Kidney epithelial cell (primary cell): Measurements from ENCODE around the gene ATF3. TPM values are rescaled to one million over a fixed set of nuclear protein-coding genes. Genes with fewer than 3 reads are reported as not detected.

ENCODE experiments used
- DNase-seq: peaks from one replicate; pipeline ENCODE4 v3.0.0-alpha.2; 2010; ENCODE audit warnings: low read depth
- H3K27me3 ChIP-seq: 2 replicates; pipeline ENCODE4 v1.6.0; 2011; ENCODE audit warnings: low read length; ENCODE audit not compliant: control insufficient read depth, insufficient read depth
- H3K36me3 ChIP-seq: 2 replicates; pipeline ENCODE4 v1.5.1; 2011; ENCODE audit warnings: low read length; ENCODE audit not compliant: control insufficient read depth, insufficient read depth
- H3K4me3 ChIP-seq: 2 replicates; pipeline ENCODE4 v1.5.1; 2011; ENCODE audit warnings: low read depth, mild to moderate bottlenecking, control low read depth, low read length
- total RNA-seq: library from RNA; depleted of rRNA; stranded (reverse); fragments of >200 nt; gene quantifications from 2 replicates; pipeline ENCODE4 v1.2.3, GENCODE V29; 2015
- TF ChIP-seq, protein P1 (sequence below): IDR thresholded peaks from 2 replicates; pipeline ENCODE4 v1.5.1; 2011; ENCODE audit warnings: mild to moderate bottlenecking, moderate library complexity, low read length, control low read depth, inconsistent platforms; ENCODE audit not compliant: insufficient read depth, poor library complexity, severe bottlenecking

ATF3 gene
- total RNA-seq, 1 donor from 2014 or later, result 99.2 TPM

- TF ChIP-seq, protein P1, sequence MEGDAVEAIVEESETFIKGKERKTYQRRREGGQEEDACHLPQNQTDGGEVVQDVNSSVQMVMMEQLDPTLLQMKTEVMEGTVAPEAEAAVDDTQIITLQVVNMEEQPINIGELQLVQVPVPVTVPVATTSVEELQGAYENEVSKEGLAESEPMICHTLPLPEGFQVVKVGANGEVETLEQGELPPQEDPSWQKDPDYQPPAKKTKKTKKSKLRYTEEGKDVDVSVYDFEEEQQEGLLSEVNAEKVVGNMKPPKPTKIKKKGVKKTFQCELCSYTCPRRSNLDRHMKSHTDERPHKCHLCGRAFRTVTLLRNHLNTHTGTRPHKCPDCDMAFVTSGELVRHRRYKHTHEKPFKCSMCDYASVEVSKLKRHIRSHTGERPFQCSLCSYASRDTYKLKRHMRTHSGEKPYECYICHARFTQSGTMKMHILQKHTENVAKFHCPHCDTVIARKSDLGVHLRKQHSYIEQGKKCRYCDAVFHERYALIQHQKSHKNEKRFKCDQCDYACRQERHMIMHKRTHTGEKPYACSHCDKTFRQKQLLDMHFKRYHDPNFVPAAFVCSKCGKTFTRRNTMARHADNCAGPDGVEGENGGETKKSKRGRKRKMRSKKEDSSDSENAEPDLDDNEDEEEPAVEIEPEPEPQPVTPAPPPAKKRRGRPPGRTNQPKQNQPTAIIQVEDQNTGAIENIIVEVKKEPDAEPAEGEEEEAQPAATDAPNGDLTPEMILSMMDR, result no peak
- no peak for DNase-seq
These were observed 20.6 kb upstream of the ATF3 start for GRCh38 chr1:212587888-212588510.

DNA sequence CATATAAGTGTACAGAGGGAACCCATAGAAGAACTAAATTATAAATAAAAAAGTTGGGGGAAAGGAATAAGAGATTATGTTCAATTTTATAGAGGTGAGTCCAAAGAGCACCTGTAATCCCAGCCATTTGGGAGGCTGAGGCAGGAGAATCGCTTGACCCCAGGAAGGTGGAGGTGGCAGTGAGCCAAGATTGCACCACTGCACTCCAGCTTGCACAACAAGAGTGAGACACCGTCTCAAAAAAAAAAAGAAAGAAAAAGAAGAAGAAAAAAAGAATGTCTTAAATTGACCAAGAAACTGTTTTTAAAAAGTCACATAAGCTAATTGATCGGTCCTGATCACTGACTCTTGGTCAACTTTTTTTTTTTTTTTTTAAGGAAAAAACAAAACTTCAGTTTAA is 19.1 kb upstream of the ATF3 start:
- no peak for DNase-seq
- Histone ChIP-seq H3K4me3 (no peak overlapping the region), H3K27me3 (no peaks in the 10 kb centered on the region), H3K36me3 (no peaks in the 10 kb centered on the region)
- TF ChIP-seq, protein P1, result no peak

More at GRCh38 chr1:212587888-212588510, 20.6 kb upstream of the ATF3 start:
- no peaks in the 10 kb centered on the region for H3K27me3 ChIP-seq
- H3K4me3 ChIP-seq, result no peak overlapping the region
- H3K36me3 ChIP-seq, result no peaks in the 10 kb centered on the region

GRCh38 chr1:212591922-212592321 is 16.6 kb upstream of the ATF3 start:
- Histone ChIP-seq H3K36me3 (no peaks in the 10 kb centered on the region), H3K27me3 (no peaks in the 10 kb centered on the region), H3K4me3 (no peak overlapping the region)
- TF ChIP-seq, protein P1, result no peak
- DNase-seq, result no peak

DNA sequence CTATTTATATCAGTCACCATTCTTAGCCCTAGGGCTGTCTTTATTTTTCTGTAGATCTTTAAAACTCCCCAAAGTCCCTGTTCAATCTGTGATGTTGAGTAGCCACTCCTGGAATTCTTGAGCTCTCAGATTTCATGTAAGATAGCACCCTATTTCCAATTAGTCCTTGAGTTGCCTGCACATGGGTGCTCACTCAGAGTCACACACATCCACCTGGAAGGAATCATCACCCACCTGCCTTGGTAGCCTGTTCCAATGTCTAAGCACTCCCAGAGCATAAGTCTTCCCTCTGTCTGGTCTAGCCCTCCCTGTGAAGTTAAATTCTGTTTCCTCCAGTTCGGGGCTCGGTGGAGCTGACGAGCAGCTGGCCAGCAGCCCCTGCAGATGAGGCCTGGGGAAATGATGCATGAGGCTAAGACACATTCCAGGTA is 14.7 kb upstream of the ATF3 start:
- TF ChIP-seq, protein P1, result no peak
- H3K27me3 ChIP-seq, result no peaks in the 10 kb centered on the region
- H3K36me3 ChIP-seq, result no peaks in the 10 kb centered on the region
- H3K4me3 ChIP-seq, result no peak overlapping the region
- no peak for DNase-seq

DNA sequence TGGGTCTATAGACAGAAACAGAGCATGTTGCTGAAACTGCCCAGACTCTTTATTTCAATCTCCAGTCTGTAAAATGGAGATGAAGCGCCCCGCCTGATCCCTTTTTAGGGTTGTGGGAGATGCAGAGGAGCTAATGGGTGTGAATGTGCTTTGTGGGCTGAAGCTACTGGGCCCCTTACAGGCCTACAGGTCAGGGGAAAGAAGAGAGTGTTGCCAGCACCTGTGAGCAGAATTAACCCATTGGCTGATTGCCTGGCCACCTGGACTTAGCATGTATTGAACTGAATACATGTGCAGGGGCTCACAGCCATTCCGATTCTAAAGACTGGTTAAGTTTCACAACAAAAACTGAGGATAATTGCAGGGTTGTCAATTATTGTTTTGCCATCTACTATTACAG is 13.9 kb upstream of the ATF3 start:
- DNase-seq, result no peak
- H3K36me3 ChIP-seq, result no peaks in the 10 kb centered on the region
- H3K27me3 ChIP-seq, result no peaks in the 10 kb centered on the region
- H3K4me3 ChIP-seq, result no peak overlapping the region
- TF ChIP-seq, protein P1, result no peak

- no peaks in the 10 kb centered on the region for H3K27me3 ChIP-seq
- H3K4me3 ChIP-seq, result no peak overlapping the region
- DNase-seq, result no peak
- H3K36me3 ChIP-seq, result no peaks in the 10 kb centered on the region
- TF ChIP-seq, protein P1, result no peak
These were observed 13.3 kb upstream of the ATF3 start for GRCh38 chr1:212595229-212595628.
